ENCODE measurements around the gene FBXO41.
A peak's percentile ranks its signal among the peaks of the same experiment; 100 is the strongest.

Gene FBXO41

DNA sequence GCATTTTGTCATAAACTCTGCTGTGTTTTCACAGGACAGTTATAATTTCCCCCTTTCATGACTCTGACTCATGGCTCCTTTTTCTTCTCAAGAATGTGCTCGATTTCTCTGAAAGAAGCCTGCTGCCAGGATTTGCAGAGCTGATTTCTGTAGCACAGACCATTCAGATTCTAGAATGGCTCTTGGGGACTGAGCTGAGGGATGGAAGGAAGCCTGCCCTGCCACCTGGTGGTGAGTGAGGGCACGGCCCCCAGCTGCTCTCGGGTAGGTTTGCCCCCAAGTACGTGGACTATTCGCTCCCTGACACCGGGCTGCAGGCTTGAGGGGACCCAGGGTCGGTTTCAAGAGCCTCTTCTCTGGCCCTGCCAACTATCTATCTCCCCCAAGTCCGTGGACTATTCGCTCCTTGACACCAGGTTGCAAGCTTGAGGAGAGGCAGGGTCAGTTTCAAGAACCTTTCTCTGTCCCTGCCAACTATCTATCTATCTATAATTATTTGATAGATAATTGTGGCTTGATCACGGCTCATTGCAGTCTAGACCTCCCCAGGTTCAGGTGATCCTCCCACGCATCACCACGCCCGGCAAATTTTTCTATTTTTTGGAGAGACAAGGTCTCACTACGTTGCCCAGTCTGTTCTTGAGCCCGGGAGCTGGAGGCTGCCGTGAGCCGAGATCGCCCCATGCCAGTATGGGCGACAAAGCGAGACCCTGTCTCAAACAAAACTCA, 71.7 kb downstream of the FBXO41 start:
- no peak overlapping the region for H3K27ac ChIP-seq

DNA sequence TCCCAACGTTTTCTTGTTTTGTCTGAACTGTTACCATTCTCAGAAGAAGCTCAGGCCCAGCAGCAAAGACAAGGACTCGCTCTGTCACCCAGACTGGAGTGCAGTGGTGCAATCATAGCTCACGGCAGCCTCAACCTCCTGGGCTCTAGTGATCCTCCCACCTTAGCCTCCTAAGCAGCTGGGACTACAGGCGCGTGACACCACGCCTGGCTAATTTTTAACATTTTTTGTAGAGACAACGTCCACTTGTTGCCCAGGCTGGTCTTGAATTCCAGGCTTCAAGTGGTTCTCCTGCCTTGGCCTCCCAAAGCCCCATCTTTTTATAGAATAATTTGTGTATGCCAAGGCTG, 72.2 kb downstream of the FBXO41 start:
- TF ChIP-seq, protein P1, sequence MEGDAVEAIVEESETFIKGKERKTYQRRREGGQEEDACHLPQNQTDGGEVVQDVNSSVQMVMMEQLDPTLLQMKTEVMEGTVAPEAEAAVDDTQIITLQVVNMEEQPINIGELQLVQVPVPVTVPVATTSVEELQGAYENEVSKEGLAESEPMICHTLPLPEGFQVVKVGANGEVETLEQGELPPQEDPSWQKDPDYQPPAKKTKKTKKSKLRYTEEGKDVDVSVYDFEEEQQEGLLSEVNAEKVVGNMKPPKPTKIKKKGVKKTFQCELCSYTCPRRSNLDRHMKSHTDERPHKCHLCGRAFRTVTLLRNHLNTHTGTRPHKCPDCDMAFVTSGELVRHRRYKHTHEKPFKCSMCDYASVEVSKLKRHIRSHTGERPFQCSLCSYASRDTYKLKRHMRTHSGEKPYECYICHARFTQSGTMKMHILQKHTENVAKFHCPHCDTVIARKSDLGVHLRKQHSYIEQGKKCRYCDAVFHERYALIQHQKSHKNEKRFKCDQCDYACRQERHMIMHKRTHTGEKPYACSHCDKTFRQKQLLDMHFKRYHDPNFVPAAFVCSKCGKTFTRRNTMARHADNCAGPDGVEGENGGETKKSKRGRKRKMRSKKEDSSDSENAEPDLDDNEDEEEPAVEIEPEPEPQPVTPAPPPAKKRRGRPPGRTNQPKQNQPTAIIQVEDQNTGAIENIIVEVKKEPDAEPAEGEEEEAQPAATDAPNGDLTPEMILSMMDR (conservative IDR thresholded peaks at IDR 0.05): no peak
- no peak for TF ChIP-seq ZFX (IDR thresholded peaks at IDR 0.05)
- no peak overlapping the region for H3K27ac ChIP-seq

More for the DNA sequence above, 71.7 kb downstream of the FBXO41 start:
- no peak for TF ChIP-seq ZFX (IDR thresholded peaks at IDR 0.05)
- TF ChIP-seq, protein P1 (conservative IDR thresholded peaks at IDR 0.05): peak; percentile 85

DNA sequence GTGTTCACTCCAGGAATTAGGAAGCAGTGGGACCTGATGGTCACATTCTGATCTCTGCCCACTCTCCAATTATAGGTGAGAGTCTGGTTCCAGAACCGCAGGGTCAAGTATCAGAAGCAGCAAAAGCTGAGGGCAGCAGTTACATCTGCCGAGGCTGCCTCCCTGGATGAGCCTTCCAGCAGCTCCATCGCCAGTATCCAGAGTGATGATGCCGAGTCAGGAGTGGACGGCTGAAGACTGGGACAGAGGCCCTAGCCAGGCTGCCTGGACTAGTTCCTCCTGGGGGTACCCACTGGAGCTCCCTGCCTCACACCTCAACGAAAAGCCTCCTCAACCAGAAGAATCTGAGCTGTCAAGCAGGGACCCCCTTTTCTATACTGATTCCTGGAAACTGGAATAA, 73.6 kb downstream of the FBXO41 start:
- H3K27ac ChIP-seq: no peak overlapping the region
- TF ChIP-seq, protein P1 (conservative IDR thresholded peaks at IDR 0.05): no peak
- TF ChIP-seq ZFX (IDR thresholded peaks at IDR 0.05): no peak

DNA sequence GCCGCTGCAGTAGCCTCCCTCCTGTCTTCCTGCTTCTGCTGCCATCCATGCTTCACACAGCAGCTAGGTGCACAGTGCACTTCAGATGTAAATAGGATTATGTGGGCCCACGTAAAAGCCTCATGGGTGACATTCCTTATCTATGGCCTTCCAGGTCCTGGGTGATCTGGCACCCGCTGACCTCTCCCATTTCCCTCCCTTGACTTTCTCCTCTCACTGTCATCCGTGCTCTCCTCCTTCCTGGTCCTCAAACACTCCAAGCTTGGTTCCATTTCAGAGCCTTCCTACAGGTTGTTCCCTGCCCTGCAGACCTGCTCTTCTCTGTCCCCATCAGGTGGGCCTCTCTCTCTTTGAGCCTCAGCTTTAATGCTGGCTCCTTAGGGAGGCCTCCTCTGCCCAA, 74.3 kb downstream of the FBXO41 start:
- TF ChIP-seq ZFX (IDR thresholded peaks at IDR 0.05): no peak
- TF ChIP-seq, protein P1 (conservative IDR thresholded peaks at IDR 0.05): no peak
- no peak overlapping the region for H3K27ac ChIP-seq

DNA sequence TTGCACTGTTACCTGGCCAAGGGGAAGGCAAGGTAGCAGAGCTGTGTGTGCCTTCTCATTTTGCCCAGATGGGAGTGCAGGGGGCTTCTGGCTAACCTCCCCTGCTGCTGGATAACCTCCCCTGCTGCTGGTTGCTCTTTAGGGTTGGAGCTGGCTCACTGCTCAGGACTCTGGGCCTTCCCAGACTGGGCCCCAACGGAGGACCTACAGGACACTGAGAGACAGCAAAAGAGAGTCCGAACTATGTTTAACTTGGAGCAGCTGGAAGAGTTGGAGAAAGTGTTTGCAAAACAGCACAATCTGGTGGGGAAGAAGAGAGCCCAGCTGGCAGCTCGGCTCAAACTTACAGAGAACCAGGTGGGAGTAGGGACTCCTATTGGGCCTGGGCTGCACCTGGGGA, 76.0 kb downstream of the FBXO41 start:
- TF ChIP-seq ZFX (IDR thresholded peaks at IDR 0.05): no peak
- TF ChIP-seq, protein P1 (conservative IDR thresholded peaks at IDR 0.05): no peak
- H3K27ac ChIP-seq: no peak overlapping the region

DNA sequence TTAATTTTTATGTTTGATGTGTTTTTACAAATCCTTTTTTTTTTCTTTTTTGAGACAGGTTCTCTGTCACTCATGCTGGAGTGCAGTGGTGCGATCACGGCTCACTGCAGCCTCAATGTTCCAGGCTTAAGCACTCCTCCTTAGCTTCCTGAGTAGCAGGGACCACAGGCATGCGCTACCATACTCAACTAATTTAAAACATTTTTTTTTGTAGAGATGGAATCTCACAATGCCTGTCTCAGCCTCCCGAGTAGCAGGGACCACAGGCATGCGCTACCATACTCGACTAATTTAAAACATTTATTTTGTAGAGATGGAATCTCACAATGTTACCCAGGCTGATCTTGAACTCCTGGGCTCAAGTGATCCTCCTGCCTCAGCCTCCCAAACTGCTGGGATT, 78.7 kb downstream of the FBXO41 start:
- no peak overlapping the region for H3K27ac ChIP-seq
- no peak for TF ChIP-seq ZFX (IDR thresholded peaks at IDR 0.05)
- TF ChIP-seq, protein P1 (conservative IDR thresholded peaks at IDR 0.05): no peak
